ENCODE data around the gene IDUA.

GRCh38 chr4:974668-975067 lies 12.2 kb upstream of the IDUA start:
- no peak for TF ChIP-seq EZH2 (IDR thresholded peaks at IDR 0.05; ENCODE audit: low read length)
- no peak for TF ChIP-seq CTCF (optimal IDR thresholded peaks at IDR 0.05 in 1 of 3, IDR thresholded peaks at IDR 0.05 in 1 of 3, conservative IDR thresholded peaks at IDR 0.05 in 1 of 3; ENCODE audit: extremely low read depth in 1 of 3, insufficient read depth in 2 of 3, low read length in 3 of 3)
